Spleen (tissue), 11 donors: Measurements from ENCODE around the gene INTS3. TPM values are rescaled to one million over a fixed set of nuclear protein-coding genes. Genes with fewer than 3 reads are reported as not detected.
"Not testable (repeated sequence)": the region's sequence is repeated elsewhere in the genome, so short reads cannot be mapped to it uniquely, and the experiment has no call there.

Source experiments
- DNase-seq: peaks from one replicate; pipeline ENCODE4 v3.0.0-alpha.2; 2020
- H3K27ac ChIP-seq, 8 donors: fragments of 200-600 bp; sonication (generic) in 7 of 8; 1 replicate in 4 of 8; 2 replicates in 4 of 8; pipeline versions ENCODE4 v1.5.0 to v1.8.0; 2016 to 2021; ENCODE audit warnings: inconsistent platforms in 4 of 8, mild to moderate bottlenecking in 4 of 8, moderate library complexity in 1 of 8
- H3K27me3 ChIP-seq, 7 donors: fragments of 200-600 bp; sonication (generic) in 6 of 7; replicated peaks in 1 of 7; 1 replicate in 4 of 7; 2 replicates in 3 of 7; pipeline versions ENCODE4 v1.5.0 to v1.8.0; 2016 to 2021; ENCODE audit warnings: inconsistent platforms in 3 of 7, mild to moderate bottlenecking in 1 of 7
- H3K36me3 ChIP-seq, 6 donors: fragments of 200-600 bp; sonication (generic) in 5 of 6; 1 replicate in 4 of 6; 2 replicates in 2 of 6; pipeline versions ENCODE4 v1.5.0 to v1.8.0; 2016 to 2021; ENCODE audit warnings: inconsistent platforms in 2 of 6
- H3K4me1 ChIP-seq, 6 donors: fragments of 200-600 bp; sonication (generic) in 5 of 6; 1 replicate in 3 of 6; 2 replicates in 3 of 6; pipeline versions ENCODE4 v1.5.0 to v1.8.0; 2016 to 2021; ENCODE audit warnings: inconsistent platforms in 3 of 6
- H3K4me3 ChIP-seq, 8 donors: fragments of 200-600 bp; sonication (generic) in 7 of 8; 1 replicate in 4 of 8; 2 replicates in 4 of 8; pipeline versions ENCODE4 v1.5.0 to v1.8.0; 2016 to 2021; ENCODE audit warnings: inconsistent platforms in 4 of 8, mild to moderate bottlenecking in 4 of 8, moderate library complexity in 2 of 8
- H3K9me3 ChIP-seq, 8 donors: fragments of 200-600 bp; sonication (generic) in 7 of 8; 1 replicate in 4 of 8; 2 replicates in 4 of 8; pipeline versions ENCODE4 v1.5.0 to v1.8.0; 2016 to 2021; ENCODE audit warnings: inconsistent platforms in 4 of 8
- CTCF ChIP-seq, 11 experiments: fragments of 200-600 bp in 7 of 11; fragments of 450-650 bp in 4 of 11; sonication (generic) in 4 of 11; IDR thresholded peaks in 8 of 11; conservative IDR thresholded peaks in 3 of 11; 1 replicate in 7 of 11; 2 replicates in 4 of 11; pipeline versions ENCODE4 v1.4.0 to v1.8.0; 2016 to 2021; ENCODE audit warnings: antibody characterized with exemption in 11 of 11, inconsistent platforms in 4 of 11, mild to moderate bottlenecking in 1 of 11
- POLR2A ChIP-seq, 3 donors: fragments of 450-650 bp; IDR thresholded peaks; one replicate each; pipeline ENCODE4 v1.5.1; 2017; ENCODE audit warnings: antibody characterized with exemption in 3 of 3, mild to moderate bottlenecking in 1 of 3
- POLR2AphosphoS5 ChIP-seq, 3 donors: sonication (generic); formaldehyde crosslinking; IDR thresholded peaks; one replicate each; pipeline ENCODE4 v1.5.1; 2017; ENCODE audit warnings: antibody characterized with exemption in 3 of 3
- WGBS, 5 donors: extraction: QIAGEN DNeasy Blood & Tissue Kit in 3 of 5; methylation state at CpG; one replicate each; pipeline versions ENCODE4 v1.1.5 to v1.1.7; 2013 to 2018; 5-methylcytosine and 5-hydroxymethylcytosine counted together
- intact Hi-C: fragments of 100-400 bp; cut with DNase I; formaldehyde crosslinking; loops from one replicate; pipeline ENCODE4 v1.15.0; 2023; ENCODE audit warnings: low total_unique reads
- polyA plus RNA-seq, 3 donors: library from polyadenylated mRNA; stranded (reverse); fragments of 200-250 nt; gene quantifications; one replicate each; pipeline ENCODE4 v1.2.1, GENCODE V29; 2013
- total RNA-seq, 7 donors: library from RNA; depleted of rRNA in 3 of 7; stranded (reverse); fragments of >200 nt in 3 of 7; fragmentation: NEBNext Ultra II Directional in 4 of 7; extraction: Animal tissue kit (Norgen Biotek cat#: 25700) in 4 of 7; gene quantifications; one replicate each; pipeline versions ENCODE4 v1.1.0 to v1.2.1, GENCODE V29; 2016 to 2021
- donor health status: healthy with polysubstance abuse.
- donor health status: DM: no; HTN: no; CAD: no; lungs with moderate emphysema.
- donor health status: DM: no; HTN: no; CAD: no.
- donor health status: Bipolar disorder and iron deficiency.
- donor health status: healthy.
- donor health status: DM: no; HTN: no; CAD: no.
- donor health status: DM: yes; HTN: yes; CAD: no.

The INTS3 gene
- total and polyA plus RNA-seq, 10 donors, result 24.7 to 66.2 (median 47.9) TPM

GRCh38 chr1:153711026-153711425 lies 16.8 kb upstream of the INTS3 start:
- no peaks in the 10 kb centered on the region for H3K36me3 ChIP-seq

DNA sequence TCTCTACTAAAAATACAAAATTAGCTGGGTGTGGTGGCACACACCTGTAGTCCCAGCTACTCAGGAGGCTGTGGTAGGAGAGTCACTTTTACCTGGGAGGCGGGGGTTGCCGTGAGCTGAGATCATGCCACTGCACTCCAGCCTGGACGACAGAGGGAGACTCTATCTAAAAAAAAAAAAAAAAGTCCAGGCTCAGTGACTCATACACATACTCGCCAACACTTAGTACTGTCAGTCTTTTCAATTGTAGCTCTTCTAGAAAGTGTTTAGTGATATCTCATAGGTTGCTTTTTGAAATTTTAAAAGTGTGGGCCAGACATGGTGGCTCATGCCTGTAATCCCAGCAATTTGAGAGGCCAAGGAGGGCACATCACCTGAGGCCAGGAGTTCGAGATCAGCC lies 11.6 kb upstream of the INTS3 start:
- H3K27ac ChIP-seq, result not testable (repeated sequence)

More at GRCh38 chr1:153711026-153711425, 16.8 kb upstream of the INTS3 start:
- H3K9me3 ChIP-seq, result no peaks in the 10 kb centered on the region
- H3K27ac ChIP-seq, result no peak overlapping the region
- TF ChIP-seq CTCF (IDR thresholded peaks at IDR 0.05 in 8 of 11, conservative IDR thresholded peaks at IDR 0.05 in 3 of 11) (no peak), POLR2A (IDR thresholded peaks at IDR 0.05) (no peak), POLR2AphosphoS5 (IDR thresholded peaks at IDR 0.05) (no peak)
- intact Hi-C loops, result no loop called here
- no peak for DNase-seq
- no peaks in the 10 kb centered on the region for H3K27me3 ChIP-seq
- H3K4me3 ChIP-seq, result no peak overlapping the region
- no peaks in the 10 kb centered on the region for H3K4me1 ChIP-seq
- WGBS, 5 donors, result 65 to 79% (median 75%) methylated on average over 7 of the region's 7 CpGs

GRCh38 chr1:153717330-153717729 lies 10.5 kb upstream of the INTS3 start:
- no peak for TF ChIP-seq POLR2AphosphoS5 (IDR thresholded peaks at IDR 0.05)
- TF ChIP-seq CTCF (IDR thresholded peaks at IDR 0.05 in 8 of 11, conservative IDR thresholded peaks at IDR 0.05 in 3 of 11), result no peak
- TF ChIP-seq POLR2A (IDR thresholded peaks at IDR 0.05), result no peak
- intact Hi-C loops, result no loop called here
- WGBS, 5 donors, result 69 to 90% (median 78%) methylated on average over 3 of the region's 3 CpGs

More for the DNA sequence above, 11.6 kb upstream of the INTS3 start:
- H3K4me3 ChIP-seq, H3K36me3 ChIP-seq, intact Hi-C loops, H3K9me3 ChIP-seq, DNase-seq, H3K27me3 ChIP-seq, H3K4me1 ChIP-seq: not testable (repeated sequence)
- WGBS, 5 donors, result 71 to 96% (median 85%) methylated on average over 4 to 5 of the region's 5 CpGs

GRCh38 chr1:153723687-153724086 lies 4.2 kb upstream of the INTS3 start:
- intact Hi-C loops, result no loop called here
- TF ChIP-seq POLR2AphosphoS5 (IDR thresholded peaks at IDR 0.05), result no peak
- TF ChIP-seq CTCF (IDR thresholded peaks at IDR 0.05 in 8 of 11, conservative IDR thresholded peaks at IDR 0.05 in 3 of 11), result no peak
- no peak for TF ChIP-seq POLR2A (IDR thresholded peaks at IDR 0.05)
- Histone ChIP-seq H3K4me3 (no peak overlapping the region), H3K27me3 (no peaks in the 10 kb centered on the region), H3K27ac (no peak overlapping the region), H3K9me3 (no peaks in the 10 kb centered on the region), H3K36me3 (no peaks in the 10 kb centered on the region), H3K4me1 (peaks cover 0 to 14% (median 11%) of the 10 kb centered on the region in 6 donors)
- DNase-seq, result no peak
- whole genome bisulfite sequencing, 5 donors, result 91 to 94% (median 92%) methylated on average over 3 of the region's 3 CpGs

More at GRCh38 chr1:153717330-153717729, 10.5 kb upstream of the INTS3 start:
- Histone ChIP-seq H3K9me3 (no peaks in the 10 kb centered on the region), H3K4me3 (no peak overlapping the region), H3K36me3 (no peaks in the 10 kb centered on the region), H3K27ac (no peak overlapping the region), H3K4me1 (no peaks in the 10 kb centered on the region), H3K27me3 (no peaks in the 10 kb centered on the region)
- DNase-seq, result no peak

DNA sequence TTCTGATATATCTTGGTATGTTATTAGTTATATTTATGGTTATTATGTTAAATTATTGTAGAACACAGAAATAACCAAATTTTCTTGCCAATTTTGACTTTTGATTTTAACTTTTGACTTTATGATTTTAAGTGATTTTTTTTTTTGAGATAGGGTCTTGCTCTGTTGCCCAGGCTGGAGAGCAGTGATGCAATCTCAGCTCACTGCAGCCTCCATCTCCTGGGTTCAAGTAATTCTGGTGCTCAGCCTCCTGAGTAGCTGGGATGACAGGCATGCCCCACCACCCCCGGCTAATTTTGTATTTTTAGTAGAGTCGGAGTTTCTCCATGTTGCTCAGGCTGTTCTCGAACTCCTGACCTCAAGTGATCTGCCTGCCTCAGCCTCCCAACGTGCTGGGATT lies 3.2 kb upstream of the INTS3 start:
- H3K27ac ChIP-seq, H3K9me3 ChIP-seq, intact Hi-C loops, H3K36me3 ChIP-seq, DNase-seq, H3K27me3 ChIP-seq, H3K4me3 ChIP-seq: not testable (repeated sequence)
- H3K4me1 ChIP-seq, result peaks cover 8 to 24% (median 20%) of the 10 kb centered on the region in 6 donors
- WGBS, 5 donors, result 77 to 89% (median 86%) methylated on average over 4 of the region's 4 CpGs
